ENCODE data around the gene MUC13.

Gene MUC13

GRCh38 chr3:124923833-124924232, 10.7 kb downstream of the MUC13 start:
- TF ChIP-seq CTCF (IDR thresholded peaks at IDR 0.05; ENCODE audit: low read depth, low read length), result 0 out of 2 replicates have a peak, but pooled peaks have one; percentile 2
- no peak for DNase-seq
- H3K27me3 ChIP-seq (ENCODE audit: insufficient read depth, low read depth, severe bottlenecking), result no peaks in the 10 kb centered on the region
- H3K27ac ChIP-seq, result no peak overlapping the region
- H3K9me3 ChIP-seq (ENCODE audit: severe bottlenecking), result no peaks in the 10 kb centered on the region
- no peaks in the 10 kb centered on the region for H3K36me3 ChIP-seq
- H3K4me3 ChIP-seq (ENCODE audit: low read depth, low read length), result no peak overlapping the region

GRCh38 chr3:124920718-124921117, 13.8 kb downstream of the MUC13 start:
- TF ChIP-seq CTCF (IDR thresholded peaks at IDR 0.05; ENCODE audit: low read depth, low read length), result no peak
- Histone ChIP-seq H3K9me3 (ENCODE audit: severe bottlenecking) (no peaks in the 10 kb centered on the region), H3K27ac (no peak overlapping the region), H3K4me3 (ENCODE audit: low read depth, low read length) (no peak overlapping the region), H3K36me3 (no peaks in the 10 kb centered on the region), H3K27me3 (ENCODE audit: insufficient read depth, low read depth, severe bottlenecking) (no peaks in the 10 kb centered on the region)
- DNase-seq, result no peak

- TF ChIP-seq CTCF (IDR thresholded peaks at IDR 0.05; ENCODE audit: low read depth, low read length), result no peak
- Histone ChIP-seq H3K27me3 (ENCODE audit: insufficient read depth, low read depth, severe bottlenecking) (no peaks in the 10 kb centered on the region), H3K27ac (no peak overlapping the region), H3K4me3 (ENCODE audit: low read depth, low read length) (no peak overlapping the region), H3K36me3 (no peaks in the 10 kb centered on the region), H3K9me3 (ENCODE audit: severe bottlenecking) (no peaks in the 10 kb centered on the region)
- no peak for DNase-seq
Observed at GRCh38 chr3:124919756-124920155, 14.8 kb downstream of the MUC13 start.

DNA sequence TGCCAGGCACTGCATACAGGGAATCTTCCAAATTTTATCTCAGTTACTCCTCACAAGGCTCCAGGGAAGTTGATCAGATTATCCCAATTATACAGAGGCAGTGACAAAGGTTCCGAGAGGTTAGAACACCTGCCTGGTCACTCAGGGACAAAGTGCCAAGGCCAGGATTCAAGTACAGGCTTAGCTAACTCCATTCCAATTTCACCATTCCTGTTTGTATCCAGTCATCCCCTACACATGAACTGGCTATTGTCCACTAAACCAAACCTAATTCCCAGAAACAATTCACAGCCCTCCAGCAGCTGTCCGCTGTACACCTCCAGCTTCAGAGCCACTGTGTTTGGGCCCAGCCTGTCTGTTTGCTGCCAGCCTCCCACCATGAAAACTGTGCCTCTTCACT, 16.0 kb downstream of the MUC13 start:
- no peak overlapping the region for H3K4me3 ChIP-seq (ENCODE audit: low read depth, low read length)
- no peak overlapping the region for H3K27ac ChIP-seq
- no peak for DNase-seq
- H3K9me3 ChIP-seq (ENCODE audit: severe bottlenecking), result no peaks in the 10 kb centered on the region
- TF ChIP-seq CTCF (IDR thresholded peaks at IDR 0.05; ENCODE audit: low read depth, low read length), result no peak
- no peaks in the 10 kb centered on the region for H3K27me3 ChIP-seq (ENCODE audit: insufficient read depth, low read depth, severe bottlenecking)
- no peaks in the 10 kb centered on the region for H3K36me3 ChIP-seq

GRCh38 chr3:124916837-124917409, 17.6 kb downstream of the MUC13 start:
- no peaks in the 10 kb centered on the region for H3K36me3 ChIP-seq
- H3K4me3 ChIP-seq (ENCODE audit: low read depth, low read length), result no peak overlapping the region
- no peaks in the 10 kb centered on the region for H3K9me3 ChIP-seq (ENCODE audit: severe bottlenecking)
- no peak for DNase-seq
- no peak for TF ChIP-seq CTCF (IDR thresholded peaks at IDR 0.05; ENCODE audit: low read depth, low read length)
- H3K27ac ChIP-seq, result no peak overlapping the region
- no peaks in the 10 kb centered on the region for H3K27me3 ChIP-seq (ENCODE audit: insufficient read depth, low read depth, severe bottlenecking)

- Histone ChIP-seq H3K4me3 (ENCODE audit: low read depth, low read length) (no peak overlapping the region), H3K27ac (no peak overlapping the region), H3K36me3 (no peaks in the 10 kb centered on the region), H3K9me3 (ENCODE audit: severe bottlenecking) (no peaks in the 10 kb centered on the region), H3K27me3 (ENCODE audit: insufficient read depth, low read depth, severe bottlenecking) (no peaks in the 10 kb centered on the region)
- TF ChIP-seq CTCF (IDR thresholded peaks at IDR 0.05; ENCODE audit: low read depth, low read length), result no peak
- no peak for DNase-seq
Observed at GRCh38 chr3:124915254-124915653, 19.3 kb downstream of the MUC13 start.

Data from WERI-Rb-1 (cell line).